ENCODE data around the gene PRKAG2.

DNA sequence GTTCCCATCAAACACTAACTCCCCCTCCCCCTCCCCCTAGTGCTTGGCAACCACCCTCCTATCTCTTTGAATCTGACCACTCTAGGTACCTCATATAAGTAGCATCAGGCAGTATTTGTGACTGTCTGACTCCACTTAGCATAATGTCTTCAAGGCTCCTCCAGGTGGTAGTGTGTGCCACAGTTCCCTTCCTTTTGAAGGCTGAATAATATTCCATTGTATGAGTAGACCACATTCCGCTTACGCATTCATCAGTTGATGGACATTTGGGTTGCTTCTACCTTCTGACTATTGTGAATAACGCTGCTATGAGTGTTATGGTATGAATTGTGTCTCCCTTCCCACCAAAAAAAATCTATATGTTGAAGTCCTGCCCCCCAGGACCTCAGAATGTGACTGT is 89.6 kb downstream of the PRKAG2 start:
- TF ChIP-seq, protein P1, sequence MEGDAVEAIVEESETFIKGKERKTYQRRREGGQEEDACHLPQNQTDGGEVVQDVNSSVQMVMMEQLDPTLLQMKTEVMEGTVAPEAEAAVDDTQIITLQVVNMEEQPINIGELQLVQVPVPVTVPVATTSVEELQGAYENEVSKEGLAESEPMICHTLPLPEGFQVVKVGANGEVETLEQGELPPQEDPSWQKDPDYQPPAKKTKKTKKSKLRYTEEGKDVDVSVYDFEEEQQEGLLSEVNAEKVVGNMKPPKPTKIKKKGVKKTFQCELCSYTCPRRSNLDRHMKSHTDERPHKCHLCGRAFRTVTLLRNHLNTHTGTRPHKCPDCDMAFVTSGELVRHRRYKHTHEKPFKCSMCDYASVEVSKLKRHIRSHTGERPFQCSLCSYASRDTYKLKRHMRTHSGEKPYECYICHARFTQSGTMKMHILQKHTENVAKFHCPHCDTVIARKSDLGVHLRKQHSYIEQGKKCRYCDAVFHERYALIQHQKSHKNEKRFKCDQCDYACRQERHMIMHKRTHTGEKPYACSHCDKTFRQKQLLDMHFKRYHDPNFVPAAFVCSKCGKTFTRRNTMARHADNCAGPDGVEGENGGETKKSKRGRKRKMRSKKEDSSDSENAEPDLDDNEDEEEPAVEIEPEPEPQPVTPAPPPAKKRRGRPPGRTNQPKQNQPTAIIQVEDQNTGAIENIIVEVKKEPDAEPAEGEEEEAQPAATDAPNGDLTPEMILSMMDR (conservative IDR thresholded peaks at IDR 0.05; ENCODE audit: low read length) = no peak
- no peak for TF ChIP-seq EZH2phosphoT487 (IDR thresholded peaks at IDR 0.05; ENCODE audit: borderline replicate concordance)
